H9 (cell line): ENCODE measurements around the gene CLC. TPM values are rescaled to one million over a fixed set of nuclear protein-coding genes. Genes with fewer than 3 reads are reported as not detected.

Experiments
- DNase-seq: peaks from one replicate; pipeline ENCODE4 v3.0.0-alpha.2; 2017
- H2AFZ ChIP-seq: one replicate; pipeline ENCODE4 v1.6.1; 2013; ENCODE audit warnings: mild to moderate bottlenecking, low read length, control low read depth, moderate library complexity
- H2AK5ac ChIP-seq: 2 replicates; pipeline ENCODE4 v1.6.1; 2013; ENCODE audit warnings: low read length, control low read depth, mixed read lengths; ENCODE audit not compliant: insufficient read length
- H2BK120ac ChIP-seq: one replicate; pipeline ENCODE4 v1.6.1; 2013; ENCODE audit warnings: low read depth, mild to moderate bottlenecking, low read length, control low read depth, inconsistent platforms; ENCODE audit not compliant: poor library complexity, severe bottlenecking
- H2BK12ac ChIP-seq: 2 replicates; pipeline ENCODE4 v1.6.1; 2013; ENCODE audit warnings: low read length, control low read depth, mixed read lengths, low read depth; ENCODE audit not compliant: insufficient read length
- H2BK15ac ChIP-seq: 2 replicates; pipeline ENCODE4 v1.6.1; 2013; ENCODE audit warnings: low read depth, low read length, control low read depth
- H2BK20ac ChIP-seq: one replicate; pipeline ENCODE4 v1.6.1; 2013; ENCODE audit warnings: low read depth, mild to moderate bottlenecking, low read length, control low read depth, inconsistent platforms; ENCODE audit not compliant: poor library complexity, severe bottlenecking
- H2BK5ac ChIP-seq: 2 replicates; pipeline ENCODE4 v1.6.1; 2013; ENCODE audit warnings: low read length, control low read depth, mixed read lengths; ENCODE audit not compliant: insufficient read length
- H3K14ac ChIP-seq: 2 replicates; pipeline ENCODE4 v1.6.1; 2013; ENCODE audit warnings: low read length, control low read depth; ENCODE audit not compliant: insufficient read depth
- H3K18ac ChIP-seq: 2 replicates; pipeline ENCODE4 v1.6.1; 2013; ENCODE audit warnings: low read depth, mild to moderate bottlenecking, mixed read lengths, low read length, control low read depth; ENCODE audit not compliant: insufficient read length
- H3K23ac ChIP-seq: 2 replicates; pipeline ENCODE4 v1.6.1; 2013; ENCODE audit warnings: low read length, control low read depth, mixed read lengths, low read depth; ENCODE audit not compliant: insufficient read length
- H3K23me2 ChIP-seq: 2 replicates; pipeline ENCODE4 v1.6.1; 2013; ENCODE audit warnings: low read depth, mild to moderate bottlenecking, mixed read lengths, low read length, control low read depth; ENCODE audit not compliant: insufficient read length, poor library complexity, severe bottlenecking
- H3K27ac ChIP-seq: 2 replicates; pipeline ENCODE4 v1.5.1; 2013; ENCODE audit warnings: low read length, control low read depth, mixed read lengths, low read depth; ENCODE audit not compliant: insufficient read length
- H3K27me3 ChIP-seq: 2 replicates; pipeline ENCODE4 v1.6.1; 2013; ENCODE audit warnings: low read length, control low read depth, inconsistent platforms; ENCODE audit not compliant: insufficient read depth
- H3K4ac ChIP-seq: 2 replicates; pipeline ENCODE4 v1.6.1; 2013; ENCODE audit warnings: low read depth, mild to moderate bottlenecking, control low read depth, inconsistent platforms, low read length, moderate library complexity
- H3K4me1 ChIP-seq: 2 replicates; pipeline ENCODE4 v1.6.1; 2013; ENCODE audit warnings: low read length, control low read depth, inconsistent platforms; ENCODE audit not compliant: insufficient read depth
- H3K4me2 ChIP-seq: 2 replicates; pipeline ENCODE4 v1.6.1; 2013; ENCODE audit warnings: low read length, control low read depth, mixed read lengths; ENCODE audit not compliant: insufficient read length, insufficient read depth
- H3K56ac ChIP-seq: 2 replicates; pipeline ENCODE4 v1.6.1; 2013; ENCODE audit warnings: low read depth, mild to moderate bottlenecking, mixed read lengths, low read length, control low read depth; ENCODE audit not compliant: insufficient read length
- H3K79me1 ChIP-seq: 2 replicates; pipeline ENCODE4 v1.6.1; 2013; ENCODE audit warnings: low read depth, mild to moderate bottlenecking, moderate library complexity, low read length, control low read depth, inconsistent platforms; ENCODE audit not compliant: insufficient read depth, poor library complexity, severe bottlenecking
- H3K79me2 ChIP-seq: 2 replicates; pipeline ENCODE4 v1.6.1; 2013; ENCODE audit warnings: low read length, control low read depth, inconsistent platforms; ENCODE audit not compliant: insufficient read depth
- H3K9ac ChIP-seq: 2 replicates; pipeline ENCODE4 v1.6.1; 2013; ENCODE audit warnings: low read length, control low read depth, mixed read lengths; ENCODE audit not compliant: insufficient read length; ENCODE audit errors: extremely low read depth
- H3K9me3 ChIP-seq: one replicate; pipeline ENCODE4 v1.6.1; 2013; ENCODE audit warnings: low read depth, low read length, inconsistent platforms; ENCODE audit not compliant: control insufficient read depth
- H3T11ph ChIP-seq: one replicate; pipeline ENCODE4 v1.6.1; 2013; ENCODE audit warnings: mild to moderate bottlenecking, low read length, control low read depth, inconsistent platforms
- H4K20me1 ChIP-seq: one replicate; pipeline ENCODE4 v1.6.1; 2013; ENCODE audit not compliant: control insufficient read depth, insufficient read length, insufficient read depth
- H4K5ac ChIP-seq: 2 replicates; pipeline ENCODE4 v1.6.1; 2013; ENCODE audit warnings: low read depth, mild to moderate bottlenecking, mixed read lengths, low read length, control low read depth; ENCODE audit not compliant: insufficient read length
- H4K8ac ChIP-seq: replicated peaks from 2 replicates; pipeline ENCODE4 v1.6.1; 2013; ENCODE audit warnings: low read length, control low read depth, mixed read lengths, low read depth; ENCODE audit not compliant: insufficient read length
- H4K91ac ChIP-seq: 2 replicates; pipeline ENCODE4 v1.6.1; 2013; ENCODE audit warnings: low read depth, mild to moderate bottlenecking, moderate library complexity, mixed read lengths, low read length, control low read depth; ENCODE audit not compliant: insufficient read length
- H3K27ac Mint-ChIP-seq, 3 experiments: 2 replicates in 2 of 3; 3 replicates in 1 of 3; pipeline ENCODE4 v1.8.0; 2020 to 2021; ENCODE audit warnings: mixed read lengths in 3 of 3, mild to moderate bottlenecking in 1 of 3, moderate library complexity in 1 of 3
- H3K27me3 Mint-ChIP-seq: 2 replicates; pipeline ENCODE4 v1.8.0; 2021; ENCODE audit warnings: low read depth, mild to moderate bottlenecking, moderate library complexity, mixed read lengths
- H3K36me3 Mint-ChIP-seq, 3 experiments: 2 replicates in 2 of 3; 3 replicates in 1 of 3; pipeline ENCODE4 v1.8.0; 2020 to 2021; ENCODE audit warnings: low read depth in 3 of 3, mixed read lengths in 3 of 3; ENCODE audit not compliant: insufficient read depth in 1 of 3
- H3K4me1 Mint-ChIP-seq, 2 experiments: 2 replicates each; pipeline ENCODE4 v1.8.0; 2020; ENCODE audit warnings: mixed read lengths in 2 of 2
- H3K4me3 Mint-ChIP-seq, 2 experiments: 2 replicates in 1 of 2; 3 replicates in 1 of 2; pipeline ENCODE4 v1.8.0; 2020 to 2021; ENCODE audit warnings: mild to moderate bottlenecking in 2 of 2, mixed read lengths in 2 of 2, moderate library complexity in 1 of 2
- H3K9me3 Mint-ChIP-seq, 2 experiments: 2 replicates in 1 of 2; 3 replicates in 1 of 2; pipeline ENCODE4 v1.8.0; 2020; ENCODE audit warnings: mild to moderate bottlenecking in 2 of 2, mixed read lengths in 2 of 2, moderate library complexity in 1 of 2
- CTCF ChIP-seq: fragments of 200-600 bp; sonication (generic); conservative IDR thresholded peaks from 3 replicates; pipeline ENCODE4 v1.8.0; 2021; ENCODE audit warnings: antibody characterized with exemption, mild to moderate bottlenecking
- WGBS: extraction: QIAGEN DNeasy Blood & Tissue Kit; methylation state at CpG from one replicate; pipeline ENCODE4 v1.1.7; 2013; ENCODE audit warnings: missing lambda C conversion rate, low lambda C conversion rate, mixed read lengths; ENCODE audit not compliant: insufficient read length; ENCODE audit errors: extremely low coverage; 5-methylcytosine and 5-hydroxymethylcytosine counted together
- total RNA-seq: library from RNA; stranded (reverse); gene quantifications from 2 replicates; pipeline ENCODE4 v1.2.1, GENCODE V29; 2021

CLC gene
- total RNA-seq, 1 experiment from 2014 or later = 0.39 TPM

- no peak overlapping the region for H3K4me3 Mint-ChIP-seq
- Histone ChIP-seq H3K79me2 (no peaks in the 10 kb centered on the region), H4K20me1 (no peaks in the 10 kb centered on the region), H3T11ph (no peak overlapping the region), H2AK5ac (no peak overlapping the region), H2BK15ac (no peak overlapping the region), H3K4me1 (no peaks in the 10 kb centered on the region), H2BK12ac (no peak overlapping the region), H2BK5ac (no peak overlapping the region), H4K91ac (no peak overlapping the region), H3K23ac (no peak overlapping the region), H3K4ac (no peak overlapping the region), H3K4me2 (no peak overlapping the region), H3K9ac (no peak overlapping the region), H2AFZ (no peak overlapping the region), H3K27ac (no peak overlapping the region), H3K23me2 (no peaks in the 10 kb centered on the region), H4K8ac (no peak overlapping the region), H3K79me1 (no peaks in the 10 kb centered on the region), H2BK120ac (no peak overlapping the region), H4K5ac (no peak overlapping the region), H3K9me3 (no peaks in the 10 kb centered on the region), H3K27me3 (no peaks in the 10 kb centered on the region), H3K14ac (no peak overlapping the region), H3K56ac (no peak overlapping the region), H3K18ac (no peak overlapping the region), H2BK20ac (no peak overlapping the region)
- peaks cover 0 to 2% of the 10 kb centered on the region in 2 experiments; a peak in 1 of 4 replicates for H3K4me1 Mint-ChIP-seq
- peaks cover 3 to 5% of the 10 kb centered on the region in 2 experiments; a peak in 4 of 5 replicates for H3K9me3 Mint-ChIP-seq
- TF ChIP-seq CTCF = no peak
- no peak overlapping the region for H3K27ac Mint-ChIP-seq
- H3K27me3 Mint-ChIP-seq = peaks cover 2% of the 10 kb centered on the region; the same call in 1 of the 2 replicates
- no peaks in the 10 kb centered on the region; a peak in 1 of 7 replicates for H3K36me3 Mint-ChIP-seq
- no peak for DNase-seq
- no CpG with 5 or more reads among the region's 5 CpGs for WGBS
Observed at GRCh38 chr19:39709026-39709872, 28.6 kb downstream of the CLC start.
